GM12874 (cell line): ENCODE data around the gene EIF2B5.

Source experiments
- CTCF ChIP-seq: IDR thresholded peaks from 2 replicates; pipeline ENCODE4 v1.5.1; 2011; ENCODE audit warnings: low read depth, mild to moderate bottlenecking, control low read depth, low read length, moderate library complexity; ENCODE audit not compliant: insufficient read depth

EIF2B5 gene

DNA sequence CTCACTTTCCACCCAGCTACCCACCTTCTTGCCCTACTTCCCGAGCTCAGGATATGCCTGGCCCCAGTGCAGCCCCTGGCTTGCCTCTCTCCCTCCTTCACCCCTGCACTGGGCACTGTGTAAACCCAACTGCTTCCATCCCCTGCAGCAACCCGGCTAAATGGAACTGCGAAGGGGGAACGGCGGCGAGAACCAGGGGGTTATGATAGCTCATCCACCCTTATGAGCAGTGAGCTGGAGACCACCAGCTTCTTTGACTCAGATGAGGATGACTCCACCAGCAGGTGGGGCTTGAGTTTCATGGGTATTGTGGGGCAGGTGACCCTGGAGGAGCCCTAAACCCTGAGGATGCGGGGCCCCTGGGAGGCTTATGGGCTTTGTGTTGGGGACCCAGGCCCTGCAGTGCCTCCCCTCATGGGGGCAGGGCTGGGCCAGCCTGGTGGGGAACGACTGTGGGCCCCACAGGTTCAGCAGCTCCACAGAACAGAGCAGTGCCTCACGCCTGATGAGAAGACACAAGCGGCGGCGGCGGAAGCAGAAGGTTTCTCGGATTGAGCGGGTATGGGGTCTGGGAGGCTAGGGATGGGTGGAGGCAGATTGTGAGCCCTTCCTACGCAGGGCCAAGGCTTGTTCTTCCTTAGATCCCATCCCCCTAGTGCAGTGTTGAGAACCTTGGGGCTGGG is 29.6 kb downstream of the EIF2B5 start:
- TF ChIP-seq CTCF: no peak

- no peak for TF ChIP-seq CTCF
Measured at GRCh38 chr3:184165543-184165942, 30.4 kb downstream of the EIF2B5 start.

- TF ChIP-seq CTCF: no peak
Measured at GRCh38 chr3:184166671-184167070, 31.5 kb downstream of the EIF2B5 start.

DNA sequence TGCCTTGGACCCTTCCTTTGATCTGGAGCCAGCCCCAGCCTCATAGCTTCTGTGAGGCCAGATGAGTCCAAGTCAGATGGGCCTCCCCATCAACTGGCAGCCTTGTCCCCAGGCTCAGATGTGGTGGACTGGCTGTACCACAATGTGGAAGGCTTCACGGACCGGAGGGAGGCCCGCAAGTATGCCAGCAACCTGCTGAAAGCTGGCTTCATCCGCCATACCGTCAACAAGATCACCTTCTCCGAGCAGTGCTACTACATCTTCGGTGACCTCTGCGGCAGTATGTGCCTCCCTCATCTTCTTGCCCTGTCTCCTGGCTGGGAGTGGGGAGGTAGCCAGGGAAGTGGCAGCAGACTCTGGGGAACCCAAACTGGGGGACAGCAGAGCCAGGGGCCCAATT is 32.6 kb downstream of the EIF2B5 start:
- no peak for TF ChIP-seq CTCF

- no peak for TF ChIP-seq CTCF
Measured at GRCh38 chr3:184168363-184169120, 33.4 kb downstream of the EIF2B5 start.

- TF ChIP-seq CTCF: no peak
Measured at GRCh38 chr3:184169896-184170875, 35.0 kb downstream of the EIF2B5 start.

DNA sequence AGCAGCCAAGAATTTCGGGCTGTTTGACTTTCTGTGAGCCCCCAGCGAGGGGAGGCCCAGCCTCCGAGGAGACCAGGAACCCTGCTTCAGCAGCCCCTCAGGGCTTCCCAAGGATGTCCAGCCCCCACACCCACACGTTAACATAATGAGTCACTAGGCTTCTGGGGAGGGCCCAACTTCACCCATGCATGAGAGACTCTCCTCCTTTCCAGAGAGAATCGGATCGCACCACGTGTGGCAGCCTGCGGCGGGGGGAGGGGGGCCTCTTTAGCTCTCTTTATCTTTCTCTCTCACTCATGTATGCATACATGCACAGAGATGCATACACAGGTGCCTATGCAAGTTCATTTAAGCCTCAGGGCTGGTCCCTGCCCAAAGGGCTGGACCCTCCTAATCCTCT is 36.4 kb downstream of the EIF2B5 start:
- no peak for TF ChIP-seq CTCF
